ENCODE measurements around the gene BCLAF1.

Gene BCLAF1, protein sequence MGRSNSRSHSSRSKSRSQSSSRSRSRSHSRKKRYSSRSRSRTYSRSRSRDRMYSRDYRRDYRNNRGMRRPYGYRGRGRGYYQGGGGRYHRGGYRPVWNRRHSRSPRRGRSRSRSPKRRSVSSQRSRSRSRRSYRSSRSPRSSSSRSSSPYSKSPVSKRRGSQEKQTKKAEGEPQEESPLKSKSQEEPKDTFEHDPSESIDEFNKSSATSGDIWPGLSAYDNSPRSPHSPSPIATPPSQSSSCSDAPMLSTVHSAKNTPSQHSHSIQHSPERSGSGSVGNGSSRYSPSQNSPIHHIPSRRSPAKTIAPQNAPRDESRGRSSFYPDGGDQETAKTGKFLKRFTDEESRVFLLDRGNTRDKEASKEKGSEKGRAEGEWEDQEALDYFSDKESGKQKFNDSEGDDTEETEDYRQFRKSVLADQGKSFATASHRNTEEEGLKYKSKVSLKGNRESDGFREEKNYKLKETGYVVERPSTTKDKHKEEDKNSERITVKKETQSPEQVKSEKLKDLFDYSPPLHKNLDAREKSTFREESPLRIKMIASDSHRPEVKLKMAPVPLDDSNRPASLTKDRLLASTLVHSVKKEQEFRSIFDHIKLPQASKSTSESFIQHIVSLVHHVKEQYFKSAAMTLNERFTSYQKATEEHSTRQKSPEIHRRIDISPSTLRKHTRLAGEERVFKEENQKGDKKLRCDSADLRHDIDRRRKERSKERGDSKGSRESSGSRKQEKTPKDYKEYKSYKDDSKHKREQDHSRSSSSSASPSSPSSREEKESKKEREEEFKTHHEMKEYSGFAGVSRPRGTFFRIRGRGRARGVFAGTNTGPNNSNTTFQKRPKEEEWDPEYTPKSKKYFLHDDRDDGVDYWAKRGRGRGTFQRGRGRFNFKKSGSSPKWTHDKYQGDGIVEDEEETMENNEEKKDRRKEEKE

DNA sequence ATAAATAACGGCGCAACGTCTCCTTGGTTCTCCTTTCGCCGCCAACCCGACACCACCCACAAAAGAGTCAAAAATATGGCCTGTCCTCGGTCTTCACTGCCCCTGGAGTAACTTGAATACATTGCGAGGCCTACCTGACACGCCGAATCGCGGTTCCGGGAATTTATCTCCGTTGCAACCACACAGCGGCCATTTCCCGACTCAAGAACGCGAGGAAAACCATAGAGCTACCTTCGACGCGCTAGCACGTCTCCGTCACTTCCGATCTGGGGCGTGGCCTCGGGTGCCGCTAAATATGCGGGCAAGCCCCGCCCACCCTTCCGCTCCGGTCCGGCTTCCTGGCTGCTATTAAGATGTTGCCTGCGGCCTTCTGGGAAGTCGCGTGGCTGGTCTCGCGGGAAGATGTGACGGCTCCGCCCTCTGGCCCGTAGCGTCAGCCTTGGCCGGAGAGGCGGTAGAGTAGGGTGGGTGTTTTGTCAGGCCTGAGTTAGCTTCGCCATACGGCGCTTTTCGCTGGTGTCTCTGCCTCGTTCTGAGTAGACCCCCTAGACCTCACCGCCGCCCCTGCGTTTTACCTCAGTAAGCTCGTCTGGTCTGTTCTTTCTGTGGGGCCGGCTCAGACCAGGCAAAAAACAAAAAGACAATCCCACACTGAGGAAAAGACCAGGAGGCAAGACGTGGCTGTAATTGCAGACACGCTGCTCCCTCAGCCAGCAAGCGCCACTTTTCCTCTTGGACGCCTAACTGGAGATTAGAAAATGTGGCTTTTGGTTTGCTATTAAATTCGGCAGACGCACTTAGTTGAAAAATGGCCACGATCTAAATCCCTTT lies at the start of gene BCLAF1:
Gene BCLAF1, minus strand, starts transcription at position 268 of the 831 bp plus-strand sequence. CDS start 9,980 bp downstream, outside the sequence.
- peak; percentile 97 for DNase-seq (ENCODE audit: extremely low spot score)
- TF ChIP-seq NFRKB (IDR thresholded peaks at IDR 0.05) (peak; percentile 94), HDGF (IDR thresholded peaks at IDR 0.05; ENCODE audit: borderline replicate concordance) (no peak; the same call in 1 of the 2 replicates), SUZ12 (IDR thresholded peaks at IDR 0.05) (no peak), ELF4 (IDR thresholded peaks at IDR 0.05) (peak; percentile 84)
- TF ChIP-seq, protein P1, sequence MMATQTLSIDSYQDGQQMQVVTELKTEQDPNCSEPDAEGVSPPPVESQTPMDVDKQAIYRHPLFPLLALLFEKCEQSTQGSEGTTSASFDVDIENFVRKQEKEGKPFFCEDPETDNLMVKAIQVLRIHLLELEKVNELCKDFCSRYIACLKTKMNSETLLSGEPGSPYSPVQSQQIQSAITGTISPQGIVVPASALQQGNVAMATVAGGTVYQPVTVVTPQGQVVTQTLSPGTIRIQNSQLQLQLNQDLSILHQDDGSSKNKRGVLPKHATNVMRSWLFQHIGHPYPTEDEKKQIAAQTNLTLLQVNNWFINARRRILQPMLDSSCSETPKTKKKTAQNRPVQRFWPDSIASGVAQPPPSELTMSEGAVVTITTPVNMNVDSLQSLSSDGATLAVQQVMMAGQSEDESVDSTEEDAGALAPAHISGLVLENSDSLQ (IDR thresholded peaks at IDR 0.05) = peak; percentile 75
- ChIA-PET POLR2A (interaction anchor here (0.7 to 3.2 kb wide), 62 partner anchors 8 to 1113 kb away, joined by 3 to 61 read pairs (median 4); partner anchors contain the start of genes MAP7 and MTFR2), CTCF (interaction anchor here (0.7 to 1.5 kb wide), 3 partner anchors 261 to 1222 kb away, joined by 3 to 4 read pairs (median 4); partner anchors contain the start of genes MAP3K5 and MAP7)

- CTCF ChIA-PET = no interaction called here
- TF ChIP-seq ARNT (IDR thresholded peaks at IDR 0.05) (no peak), FOXA1 (IDR thresholded peaks at IDR 0.05) (no peak), TARDBP (IDR thresholded peaks at IDR 0.05) (no peak), FOXK2 (IDR thresholded peaks at IDR 0.05) (no peak), ELF4 (IDR thresholded peaks at IDR 0.05) (no peak), L3MBTL2 (conservative IDR thresholded peaks at IDR 0.05) (no peak), NFRKB (IDR thresholded peaks at IDR 0.05) (no peak), ZNF384 (IDR thresholded peaks at IDR 0.05) (no peak), SP1 (IDR thresholded peaks at IDR 0.05) (no peak), BHLHE40 (IDR thresholded peaks at IDR 0.05; ENCODE audit: borderline replicate concordance) (no peak), CTBP1 (IDR thresholded peaks at IDR 0.05; ENCODE audit: borderline replicate concordance) (no peak), LEF1 (IDR thresholded peaks at IDR 0.05; ENCODE audit: borderline replicate concordance) (no peak), SUZ12 (IDR thresholded peaks at IDR 0.05) (no peak), HDGF (IDR thresholded peaks at IDR 0.05; ENCODE audit: borderline replicate concordance) (no peak), FOXM1 (IDR thresholded peaks at IDR 0.05; ENCODE audit: borderline replicate concordance) (no peak)
- TF ChIP-seq, protein P1 (IDR thresholded peaks at IDR 0.05) = no peak
- POLR2A ChIA-PET = no interaction called here
- DNase-seq (ENCODE audit: extremely low spot score) = no peak
These were observed 48.8 kb upstream of the BCLAF1 start for GRCh38 chr6:136338486-136338885.

DNA sequence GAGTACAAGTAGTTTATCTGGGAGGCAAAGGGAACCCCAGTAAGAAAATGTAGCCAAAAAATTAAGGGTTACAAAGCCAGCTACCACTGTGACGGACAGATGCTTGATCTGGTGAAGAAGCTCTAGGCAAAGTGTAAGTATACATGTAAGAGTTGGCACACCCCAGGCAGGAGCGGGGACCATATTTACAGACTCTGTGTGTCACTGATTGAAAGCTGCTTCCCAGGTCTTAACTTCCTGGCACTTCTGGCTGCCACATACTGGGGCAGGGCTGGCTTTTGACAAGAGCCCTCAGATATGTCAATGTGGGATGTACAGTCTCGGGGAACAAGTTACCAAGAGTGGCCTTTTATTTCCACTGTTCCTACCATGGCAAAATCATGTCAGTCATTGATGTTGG lies 48.0 kb upstream of the BCLAF1 start:
- ChIA-PET CTCF (interaction anchor here (0.6 to 0.7 kb wide), 3 partner anchors 35 to 1578 kb away, joined by 3 to 4 read pairs (median 3); no protein-coding TSS in a partner anchor), POLR2A (no interaction called here)
- TF ChIP-seq BHLHE40 (IDR thresholded peaks at IDR 0.05; ENCODE audit: borderline replicate concordance) = no peak
- DNase-seq (ENCODE audit: extremely low spot score) = no peak

DNA sequence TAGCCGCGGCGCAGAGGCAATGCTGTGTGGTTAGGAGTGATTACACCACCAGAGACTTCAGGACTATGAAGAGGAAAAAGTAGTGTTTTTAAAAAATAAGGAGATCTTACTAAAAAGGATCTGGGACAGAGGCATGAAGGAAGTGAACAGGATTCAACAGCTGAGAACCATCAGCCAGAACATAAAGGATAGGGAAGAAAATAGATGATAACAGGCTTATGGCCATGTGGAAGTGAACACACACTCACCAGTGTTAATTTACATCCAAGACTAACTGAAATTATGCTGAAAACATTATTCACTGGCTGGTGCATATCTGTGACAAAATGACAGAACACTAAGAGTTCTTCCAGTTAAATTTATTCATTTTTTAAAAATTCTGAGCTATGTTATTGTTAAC lies 47.5 kb upstream of the BCLAF1 start:
- DNase-seq (ENCODE audit: extremely low spot score) = no peak
- no peak for TF ChIP-seq SP1 (IDR thresholded peaks at IDR 0.05)
- TF ChIP-seq L3MBTL2 (conservative IDR thresholded peaks at IDR 0.05) = no peak
- no peak for TF ChIP-seq ELF4 (IDR thresholded peaks at IDR 0.05)
- TF ChIP-seq HDGF (IDR thresholded peaks at IDR 0.05; ENCODE audit: borderline replicate concordance) = no peak
- TF ChIP-seq ZNF384 (IDR thresholded peaks at IDR 0.05) = no peak
- TF ChIP-seq FOXM1 (IDR thresholded peaks at IDR 0.05; ENCODE audit: borderline replicate concordance) = no peak
- TF ChIP-seq BHLHE40 (IDR thresholded peaks at IDR 0.05; ENCODE audit: borderline replicate concordance) = no peak
- TF ChIP-seq NFRKB (IDR thresholded peaks at IDR 0.05) = no peak
- no peak for TF ChIP-seq TARDBP (IDR thresholded peaks at IDR 0.05)
- no peak for TF ChIP-seq FOXK2 (IDR thresholded peaks at IDR 0.05)
- TF ChIP-seq FOXA1 (IDR thresholded peaks at IDR 0.05) = no peak
- no peak for TF ChIP-seq ARNT (IDR thresholded peaks at IDR 0.05)
- POLR2A ChIA-PET = no interaction called here
- CTCF ChIA-PET = interaction anchor here (0.6 to 0.7 kb wide), 2 partner anchors 36 to 149 kb away, joined by 3 to 4 read pairs; no protein-coding TSS in a partner anchor

- CTCF ChIA-PET = no interaction called here
- DNase-seq (ENCODE audit: extremely low spot score) = no peak
- POLR2A ChIA-PET = no interaction called here
- TF ChIP-seq, protein P1 (IDR thresholded peaks at IDR 0.05) = no peak
- no peak for TF ChIP-seq L3MBTL2 (conservative IDR thresholded peaks at IDR 0.05)
- no peak for TF ChIP-seq SP1 (IDR thresholded peaks at IDR 0.05)
- no peak for TF ChIP-seq ZNF384 (IDR thresholded peaks at IDR 0.05)
- no peak for TF ChIP-seq TARDBP (IDR thresholded peaks at IDR 0.05)
- TF ChIP-seq NFRKB (IDR thresholded peaks at IDR 0.05) = no peak
- TF ChIP-seq FOXM1 (IDR thresholded peaks at IDR 0.05; ENCODE audit: borderline replicate concordance) = no peak
- TF ChIP-seq BHLHE40 (IDR thresholded peaks at IDR 0.05; ENCODE audit: borderline replicate concordance) = no peak
- no peak for TF ChIP-seq FOXA1 (IDR thresholded peaks at IDR 0.05)
- no peak for TF ChIP-seq SUZ12 (IDR thresholded peaks at IDR 0.05)
- TF ChIP-seq LEF1 (IDR thresholded peaks at IDR 0.05; ENCODE audit: borderline replicate concordance) = no peak
- TF ChIP-seq CTBP1 (IDR thresholded peaks at IDR 0.05; ENCODE audit: borderline replicate concordance) = no peak
- TF ChIP-seq ARNT (IDR thresholded peaks at IDR 0.05) = no peak
- TF ChIP-seq FOXK2 (IDR thresholded peaks at IDR 0.05) = no peak
These were observed 46.2 kb upstream of the BCLAF1 start for GRCh38 chr6:136335736-136336363.

Measured in HEK293T (cell line).